NCI-H524 (cell line): ENCODE measurements around the gene HSP90AB1.

Experiments
- DNase-seq, 2 experiments: peaks; one replicate each; lab custom pipeline; 2025; lab: John Stamatoyannopoulos, UW

Gene HSP90AB1

DNA sequence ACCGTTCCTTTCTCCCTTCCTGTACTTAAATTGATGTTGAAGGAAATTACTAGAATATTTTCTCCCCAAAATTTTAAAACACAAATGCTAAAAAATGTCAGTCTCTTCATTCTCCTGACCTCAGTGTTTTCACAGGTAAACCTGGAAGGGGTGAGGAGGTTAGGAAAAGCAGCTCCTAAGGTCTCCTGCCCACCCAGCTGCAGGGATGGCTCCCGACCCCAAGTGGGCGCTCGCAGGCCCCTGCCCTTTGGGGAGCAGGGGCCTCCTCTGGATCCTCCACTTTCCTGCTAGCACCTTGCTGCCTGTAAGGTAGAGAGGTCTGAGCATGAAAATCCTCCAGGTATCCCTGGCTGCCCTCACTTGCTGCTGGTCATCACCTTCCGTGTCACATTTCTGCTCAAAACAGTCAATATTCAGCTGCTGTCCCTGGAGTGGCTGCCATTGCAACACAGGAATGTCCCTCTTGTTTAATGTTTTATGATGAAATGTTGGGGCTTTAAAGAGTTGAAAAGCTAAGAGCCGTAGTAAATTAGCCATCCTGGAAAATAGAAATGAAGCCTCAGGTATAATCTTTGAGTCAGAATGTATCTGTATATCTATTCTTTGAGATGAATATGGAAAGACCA, 10.9 kb upstream of the HSP90AB1 start:
- no peak for DNase-seq

DNA sequence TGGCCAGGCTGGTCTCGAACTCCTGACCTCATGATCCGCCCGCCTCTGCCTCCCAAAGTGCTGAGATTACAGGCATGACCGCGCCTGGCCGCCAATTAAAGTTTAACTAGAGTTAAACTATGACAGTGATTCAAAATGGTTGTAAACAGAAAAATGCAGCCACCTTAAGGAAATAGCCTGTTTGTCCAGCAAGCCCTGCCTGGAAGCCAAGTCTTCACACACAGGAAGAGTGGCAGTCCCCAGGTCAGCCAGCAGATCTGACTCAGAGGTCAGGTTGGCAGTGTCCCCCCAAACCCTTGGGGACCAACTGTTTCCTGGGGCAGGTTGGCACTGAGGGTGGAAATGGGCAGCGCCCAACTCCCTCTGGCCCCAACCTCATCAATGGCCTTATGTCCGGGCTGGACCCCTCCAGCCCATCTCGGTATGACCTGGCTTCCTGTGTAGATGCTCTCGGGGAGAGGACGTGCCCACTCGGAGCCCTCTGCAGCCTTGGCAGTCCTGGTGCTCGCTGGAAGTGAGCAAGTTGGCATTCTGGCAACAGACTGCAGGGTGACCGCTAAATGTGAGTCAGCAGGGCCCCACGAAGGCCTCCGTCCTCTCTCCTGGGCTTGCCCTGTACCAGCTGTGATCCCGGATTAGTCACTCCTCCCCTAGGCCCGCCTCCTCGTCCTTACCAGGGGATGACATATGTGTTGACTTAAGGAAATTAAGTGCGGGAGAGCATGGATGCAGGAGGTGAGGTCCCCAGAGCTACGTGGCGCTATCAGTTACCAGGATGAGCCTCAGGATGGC, 9.7 kb upstream of the HSP90AB1 start:
- peak; percentile 94 to 96 for DNase-seq

DNA sequence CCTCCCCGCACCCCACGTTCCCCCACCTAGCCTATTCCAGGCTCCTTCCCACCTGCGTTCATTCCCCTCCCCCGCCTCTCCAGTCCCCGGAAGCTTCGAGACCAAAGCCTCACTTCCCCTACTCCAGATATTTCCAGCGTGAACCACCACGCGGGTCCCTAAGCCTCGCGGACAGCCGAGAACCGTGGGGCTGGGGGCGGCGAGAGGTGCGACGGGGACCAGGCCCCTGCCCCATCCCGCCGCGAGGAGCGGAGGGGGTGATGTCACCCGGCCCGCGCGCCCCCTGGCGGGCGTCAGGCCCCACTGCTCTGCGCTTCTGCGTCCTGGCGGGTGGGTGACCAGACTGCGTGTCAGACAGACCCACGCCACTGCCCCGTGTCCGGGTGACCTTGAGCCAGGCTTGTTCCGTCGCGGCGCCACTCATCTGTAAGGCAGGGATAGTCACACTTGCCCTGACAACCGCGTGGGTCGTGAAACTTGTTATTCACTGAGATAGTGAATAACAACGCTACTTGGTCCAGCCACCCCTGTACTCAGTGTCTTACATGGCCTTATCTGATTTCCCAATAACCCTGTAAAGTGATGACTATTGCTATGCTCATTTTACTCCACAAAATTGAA, 9.0 kb upstream of the HSP90AB1 start:
- peak; percentile 60 to 79 for DNase-seq

DNA sequence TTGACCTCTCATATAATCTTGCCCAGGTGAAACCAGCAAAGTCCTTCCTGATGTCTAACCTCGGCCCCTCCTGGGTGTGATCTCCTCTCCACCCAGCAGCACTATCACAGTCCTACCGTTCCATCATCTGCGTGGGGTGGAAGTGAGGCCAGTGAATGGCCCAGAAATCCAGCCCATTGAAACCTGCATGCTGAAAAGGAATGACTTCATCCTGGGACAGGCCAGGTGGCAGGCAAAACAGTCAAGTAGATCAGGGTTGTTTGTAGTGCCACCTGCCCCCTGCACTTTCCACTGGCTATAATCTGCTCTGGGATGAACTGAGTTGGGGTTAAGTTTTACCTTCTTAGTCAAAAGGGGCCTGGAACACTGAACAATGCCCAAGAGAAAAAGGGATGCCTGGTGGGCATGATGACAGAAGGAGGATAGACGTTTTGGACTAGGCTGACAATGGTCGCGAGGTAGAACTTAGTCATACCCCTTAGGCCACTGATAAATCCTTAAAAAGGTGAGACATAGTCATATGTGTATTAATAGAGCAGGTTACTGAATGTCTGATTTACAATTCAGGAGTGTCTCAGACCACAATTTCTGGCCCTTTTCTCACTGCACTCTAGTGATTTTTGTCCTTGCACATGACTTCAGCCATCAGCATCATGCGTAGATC, 8.1 kb upstream of the HSP90AB1 start:
- DNase-seq: peak in 1 of 2 experiments; percentile 51

DNA sequence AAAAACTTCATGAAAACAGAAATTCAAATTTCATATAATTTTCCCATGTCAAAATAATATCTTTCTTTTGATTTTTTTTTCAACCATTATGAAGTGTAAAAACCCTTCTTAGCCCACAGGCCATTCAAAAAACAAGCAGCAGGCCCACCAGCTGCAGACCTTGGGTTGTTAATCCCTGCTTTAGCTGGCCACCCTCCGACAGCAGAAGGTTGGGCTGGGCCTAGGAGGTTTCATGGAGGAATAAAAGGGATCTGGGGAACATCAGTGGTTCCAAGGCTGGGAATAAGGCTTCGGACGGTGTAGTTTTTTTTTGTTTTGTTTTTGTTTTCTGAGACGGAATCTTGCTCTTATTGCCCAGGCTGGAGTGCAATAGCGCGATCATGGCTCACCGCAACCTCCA, 3.6 kb upstream of the HSP90AB1 start:
- DNase-seq: peak; percentile 51 to 78

DNA sequence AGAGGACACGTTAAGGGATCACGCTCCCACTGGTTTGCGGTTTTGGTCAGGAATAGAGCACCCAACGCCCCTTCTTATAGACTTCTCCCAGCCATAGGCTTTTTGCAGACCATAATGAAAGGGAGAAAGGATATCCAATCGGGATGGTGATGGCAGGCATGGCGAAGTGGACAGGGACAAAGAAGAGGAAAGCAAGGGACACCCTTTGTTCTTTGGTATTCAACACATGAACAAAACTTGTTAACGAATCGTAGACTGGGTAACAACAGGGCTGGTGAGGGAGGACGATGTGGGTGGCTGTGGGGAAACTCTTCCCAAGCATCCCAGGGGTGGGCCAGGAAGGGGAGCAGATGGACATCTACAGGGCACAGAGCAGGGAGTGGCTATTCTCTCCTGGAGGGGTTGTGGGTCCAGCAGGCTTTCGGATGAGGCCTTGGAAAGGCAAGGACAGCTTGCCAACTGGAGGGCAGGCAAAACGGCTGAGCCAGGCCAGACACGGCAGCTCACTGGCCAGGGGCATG, 1.4 kb upstream of the HSP90AB1 start:
- no peak for DNase-seq

DNA sequence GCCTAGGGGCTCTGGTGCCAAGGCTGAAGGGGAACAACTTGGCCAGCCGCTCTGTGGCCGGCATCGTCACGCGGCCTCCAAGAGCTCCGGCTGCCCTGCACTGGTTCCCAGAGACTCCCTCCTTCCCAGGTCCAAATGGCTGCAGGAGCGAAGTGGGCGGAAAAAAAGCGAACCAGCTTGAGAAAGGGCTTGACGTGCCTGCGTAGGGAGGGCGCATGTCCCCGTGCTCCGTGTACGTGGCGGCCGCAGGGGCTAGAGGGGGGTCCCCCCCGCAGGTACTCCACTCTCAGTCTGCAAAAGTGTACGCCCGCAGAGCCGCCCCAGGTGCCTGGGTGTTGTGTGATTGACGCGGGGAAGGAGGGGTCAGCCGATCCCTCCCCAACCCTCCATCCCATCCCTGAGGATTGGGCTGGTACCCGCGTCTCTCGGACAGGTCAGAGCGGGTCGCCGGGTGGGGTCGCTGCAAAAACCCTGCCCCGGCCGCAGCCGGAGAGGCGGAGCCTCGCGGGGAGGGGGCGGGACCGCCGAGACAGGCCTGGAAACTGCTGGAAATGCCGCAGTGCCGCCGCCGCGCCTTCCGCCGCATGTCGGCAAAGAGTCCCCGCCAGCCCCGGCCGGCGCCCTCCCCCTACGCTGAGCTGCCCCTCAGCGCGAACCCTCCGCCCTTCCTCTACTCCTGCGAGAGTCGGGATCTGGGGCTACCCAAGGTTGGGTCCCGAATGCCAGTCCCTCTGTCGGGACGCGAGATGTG, 814 bp upstream of the HSP90AB1 start:
- DNase-seq: peak; percentile 70 to 85

DNA sequence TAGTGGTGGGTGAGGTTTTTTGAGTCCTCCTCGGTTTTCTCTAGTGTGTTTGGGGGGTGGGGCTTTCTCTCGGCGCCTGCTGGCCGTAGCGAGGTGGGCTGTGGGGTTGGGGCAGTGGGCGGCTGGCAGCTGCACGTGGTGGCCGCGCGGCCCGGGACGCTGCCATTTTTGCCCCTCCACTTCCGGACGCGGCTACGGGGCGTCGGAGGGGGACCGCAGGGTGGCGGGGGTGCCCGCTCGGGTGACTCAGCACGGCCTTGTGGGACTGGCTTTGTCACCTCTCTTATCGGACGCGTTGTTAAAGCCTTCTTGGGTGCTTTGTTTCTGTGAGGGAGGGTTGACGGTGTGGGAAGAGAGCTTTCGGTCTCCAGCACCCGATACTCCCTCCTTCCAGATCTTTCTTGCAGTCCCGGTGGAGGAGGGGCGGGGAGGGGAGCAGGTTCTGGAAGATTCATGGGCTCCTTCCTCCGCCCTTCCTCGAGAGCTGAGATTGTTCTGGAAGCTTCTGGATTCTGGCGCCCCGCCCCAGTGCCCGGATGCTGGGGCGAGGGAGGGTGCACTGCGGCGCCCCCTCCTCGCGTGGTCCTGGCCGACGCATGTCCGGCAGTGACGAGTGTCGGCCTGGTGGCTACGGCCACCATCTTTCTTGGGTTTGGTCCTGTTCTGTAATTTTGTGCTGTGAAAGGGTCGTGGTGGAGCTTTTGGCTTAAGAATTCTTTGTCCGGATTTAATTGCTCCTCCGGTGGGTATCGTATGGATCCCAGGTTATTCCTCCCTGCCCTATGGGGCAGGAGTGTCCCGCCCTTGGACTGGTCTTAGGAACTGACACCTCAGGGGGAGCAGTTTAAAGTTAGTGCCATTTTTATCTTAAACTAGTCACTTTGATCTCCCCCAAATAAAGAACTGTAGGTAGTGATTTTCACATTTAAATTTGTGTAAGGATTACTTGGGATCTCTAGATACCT, 719 bp downstream of the HSP90AB1 start:
- peak in 1 of 2 experiments; percentile 33 for DNase-seq

DNA sequence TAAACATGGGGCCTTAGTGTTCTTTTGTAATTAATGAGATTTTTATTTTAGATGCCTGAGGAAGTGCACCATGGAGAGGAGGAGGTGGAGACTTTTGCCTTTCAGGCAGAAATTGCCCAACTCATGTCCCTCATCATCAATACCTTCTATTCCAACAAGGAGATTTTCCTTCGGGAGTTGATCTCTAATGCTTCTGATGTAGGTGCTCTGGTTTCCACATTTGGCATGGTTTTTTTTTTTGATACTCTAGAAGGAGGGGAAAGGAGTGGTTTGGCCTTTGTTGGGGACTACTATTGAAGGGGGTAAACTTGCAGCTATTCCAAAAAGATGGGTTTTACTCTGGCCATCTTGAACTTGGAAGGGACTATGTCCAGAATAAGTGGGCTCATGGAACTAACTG, 1.7 kb downstream of the HSP90AB1 start:
- DNase-seq: no peak

DNA sequence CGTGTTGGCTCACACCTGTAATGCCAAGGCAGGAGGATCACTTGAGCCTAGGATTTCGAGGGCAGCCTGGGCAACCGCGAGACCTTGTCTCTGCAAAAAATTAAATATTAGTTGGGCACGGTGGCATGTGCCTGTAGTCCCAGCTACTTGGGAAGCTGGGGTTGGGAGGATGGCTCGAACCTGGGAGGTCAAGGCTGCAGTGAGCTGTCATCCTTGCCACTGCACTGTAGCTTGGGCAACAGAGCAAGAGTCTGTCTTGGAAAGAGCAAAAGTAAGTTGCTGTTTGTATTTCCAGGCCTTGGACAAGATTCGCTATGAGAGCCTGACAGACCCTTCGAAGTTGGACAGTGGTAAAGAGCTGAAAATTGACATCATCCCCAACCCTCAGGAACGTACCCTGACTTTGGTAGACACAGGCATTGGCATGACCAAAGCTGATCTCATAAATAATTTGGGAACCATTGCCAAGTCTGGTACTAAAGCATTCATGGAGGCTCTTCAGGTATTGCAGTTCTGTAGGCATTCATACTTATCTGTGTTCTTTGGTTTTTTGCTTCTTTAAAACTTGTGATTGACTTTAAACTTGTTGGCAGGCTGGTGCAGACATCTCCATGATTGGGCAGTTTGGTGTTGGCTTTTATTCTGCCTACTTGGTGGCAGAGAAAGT, 2.3 kb downstream of the HSP90AB1 start:
- DNase-seq: no peak

DNA sequence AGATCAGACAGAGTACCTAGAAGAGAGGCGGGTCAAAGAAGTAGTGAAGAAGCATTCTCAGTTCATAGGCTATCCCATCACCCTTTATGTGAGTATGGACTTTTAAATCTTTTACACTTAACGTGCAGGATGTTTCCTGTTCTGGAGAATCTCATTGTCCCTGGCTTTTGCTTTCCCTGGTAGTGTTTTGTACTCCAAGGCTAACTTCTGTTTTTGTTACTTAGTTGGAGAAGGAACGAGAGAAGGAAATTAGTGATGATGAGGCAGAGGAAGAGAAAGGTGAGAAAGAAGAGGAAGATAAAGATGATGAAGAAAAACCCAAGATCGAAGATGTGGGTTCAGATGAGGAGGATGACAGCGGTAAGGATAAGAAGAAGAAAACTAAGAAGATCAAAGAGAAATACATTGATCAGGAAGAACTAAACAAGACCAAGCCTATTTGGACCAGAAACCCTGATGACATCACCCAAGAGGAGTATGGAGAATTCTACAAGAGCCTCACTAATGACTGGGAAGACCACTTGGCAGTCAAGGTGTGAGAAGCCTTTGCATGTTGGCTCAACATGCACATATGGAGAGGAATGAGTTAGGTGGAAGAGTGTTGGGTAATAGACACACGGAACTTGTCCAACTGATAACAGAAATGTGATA, 3.3 kb downstream of the HSP90AB1 start:
- DNase-seq: no peak

DNA sequence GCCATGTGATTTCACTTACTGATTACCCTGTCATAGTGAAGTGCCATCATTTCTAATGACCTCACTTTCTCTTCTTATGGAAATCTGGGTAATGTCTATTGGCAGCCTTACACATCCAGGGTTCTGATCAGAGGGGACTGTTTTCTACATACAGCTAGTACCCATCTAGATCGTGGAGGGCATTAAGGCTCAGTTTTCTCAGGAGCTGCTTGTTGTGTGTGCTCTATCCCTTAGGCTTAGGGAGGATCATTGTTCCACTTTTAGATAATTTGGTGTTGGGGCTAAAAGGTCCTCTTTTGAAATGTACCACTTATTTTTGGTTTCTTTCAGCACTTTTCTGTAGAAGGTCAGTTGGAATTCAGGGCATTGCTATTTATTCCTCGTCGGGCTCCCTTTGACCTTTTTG, 3.8 kb downstream of the HSP90AB1 start:
- no peak for DNase-seq

DNA sequence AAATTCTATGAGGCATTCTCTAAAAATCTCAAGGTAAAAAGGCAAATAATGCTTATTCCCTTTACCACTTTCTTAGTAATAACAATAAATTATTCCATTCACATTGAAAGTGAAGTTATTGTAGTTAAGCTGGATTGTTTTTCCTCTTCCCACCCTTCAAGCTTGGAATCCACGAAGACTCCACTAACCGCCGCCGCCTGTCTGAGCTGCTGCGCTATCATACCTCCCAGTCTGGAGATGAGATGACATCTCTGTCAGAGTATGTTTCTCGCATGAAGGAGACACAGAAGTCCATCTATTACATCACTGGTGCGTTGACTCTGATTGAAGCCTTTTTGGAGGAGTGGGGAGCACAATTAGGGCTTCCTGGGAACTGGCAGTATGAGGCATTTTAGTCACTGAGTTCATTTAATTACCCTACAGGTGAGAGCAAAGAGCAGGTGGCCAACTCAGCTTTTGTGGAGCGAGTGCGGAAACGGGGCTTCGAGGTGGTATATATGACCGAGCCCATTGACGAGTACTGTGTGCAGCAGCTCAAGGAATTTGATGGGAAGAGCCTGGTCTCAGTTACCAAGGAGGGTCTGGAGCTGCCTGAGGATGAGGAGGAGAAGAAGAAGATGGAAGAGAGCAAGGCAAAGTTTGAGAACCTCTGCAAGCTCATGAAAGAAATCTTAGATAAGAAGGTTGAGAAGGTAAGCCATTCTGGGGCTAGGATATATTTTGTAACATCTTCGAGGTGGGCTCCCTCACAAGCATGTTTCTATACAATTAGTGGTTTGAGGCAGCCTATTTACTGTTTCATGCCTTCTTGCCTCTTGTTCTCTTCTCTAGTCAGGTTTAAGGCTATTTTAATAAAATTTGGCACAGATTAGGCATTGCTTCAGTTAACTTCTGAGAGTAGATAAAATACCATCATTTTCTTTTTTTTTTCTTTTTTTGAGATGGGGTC, 4.9 kb downstream of the HSP90AB1 start:
- DNase-seq: no peak

DNA sequence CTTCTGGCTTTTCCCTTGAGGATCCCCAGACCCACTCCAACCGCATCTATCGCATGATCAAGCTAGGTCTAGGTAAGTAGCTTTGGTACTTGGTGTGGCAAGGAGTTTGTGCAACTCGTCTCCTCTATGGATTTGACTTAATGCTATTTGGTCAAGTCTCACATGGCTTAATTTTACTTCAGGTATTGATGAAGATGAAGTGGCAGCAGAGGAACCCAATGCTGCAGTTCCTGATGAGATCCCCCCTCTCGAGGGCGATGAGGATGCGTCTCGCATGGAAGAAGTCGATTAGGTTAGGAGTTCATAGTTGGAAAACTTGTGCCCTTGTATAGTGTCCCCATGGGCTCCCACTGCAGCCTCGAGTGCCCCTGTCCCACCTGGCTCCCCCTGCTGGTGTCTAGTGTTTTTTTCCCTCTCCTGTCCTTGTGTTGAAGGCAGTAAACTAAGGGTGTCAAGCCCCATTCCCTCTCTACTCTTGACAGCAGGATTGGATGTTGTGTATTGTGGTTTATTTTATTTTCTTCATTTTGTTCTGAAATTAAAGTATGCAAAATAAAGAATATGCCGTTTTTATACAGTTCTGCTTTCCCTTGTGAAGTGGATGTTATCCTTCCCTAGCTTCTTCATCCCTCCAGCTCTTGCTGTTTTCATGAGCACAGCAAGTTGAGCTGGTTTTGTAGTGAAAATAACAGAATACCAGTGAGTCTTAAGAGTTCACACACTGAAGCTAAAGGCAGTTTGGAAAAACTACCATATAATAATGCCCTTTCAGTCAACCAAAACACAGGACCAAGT, 6.6 kb downstream of the HSP90AB1 start:
- DNase-seq: peak in 1 of 2 experiments; percentile 57

DNA sequence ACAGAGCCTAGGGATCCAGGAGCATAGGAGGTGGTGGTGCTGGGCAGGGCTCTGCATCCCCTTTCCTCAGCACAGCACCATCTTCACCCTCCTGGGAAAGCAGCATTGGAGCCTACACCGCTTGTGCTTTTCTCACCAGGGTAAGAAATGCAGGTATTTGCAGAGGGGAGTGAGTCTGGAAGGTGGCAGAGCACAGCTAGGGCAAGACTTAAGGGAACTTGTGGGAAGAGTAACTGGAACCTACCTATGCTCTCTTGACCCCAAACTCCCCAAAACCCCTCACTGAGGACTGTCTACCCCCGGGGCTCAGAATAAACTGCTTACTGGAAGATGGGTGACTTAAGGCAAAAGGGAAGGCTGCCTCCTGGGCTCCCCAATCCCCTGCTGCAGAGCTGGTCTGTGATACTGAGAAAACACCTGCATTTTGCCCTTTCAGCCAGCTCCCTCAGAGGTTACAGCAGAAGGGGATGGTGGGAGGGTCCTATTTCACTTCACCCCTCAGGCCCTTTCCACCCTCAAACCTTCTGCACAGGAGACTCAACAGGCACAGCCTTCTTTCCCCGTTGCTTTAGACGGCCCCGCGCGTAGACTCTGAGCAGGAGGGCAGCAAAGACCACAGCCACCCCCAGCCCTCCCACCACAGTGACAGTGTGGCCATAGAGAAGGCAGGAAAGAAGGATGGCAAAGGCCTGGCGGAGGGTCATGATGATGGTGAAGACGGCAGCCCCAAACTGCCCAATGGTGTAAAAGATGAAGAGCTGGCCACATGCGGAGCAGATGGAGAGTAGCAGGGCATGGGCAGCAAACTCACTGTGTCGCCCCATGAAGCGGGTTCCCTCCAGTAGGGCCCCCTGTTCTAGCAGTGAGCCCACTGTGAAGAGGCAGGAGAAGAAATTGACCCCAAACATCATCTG, 7.5 kb downstream of the HSP90AB1 start:
- peak in 1 of 2 experiments; percentile 26 for DNase-seq

DNA sequence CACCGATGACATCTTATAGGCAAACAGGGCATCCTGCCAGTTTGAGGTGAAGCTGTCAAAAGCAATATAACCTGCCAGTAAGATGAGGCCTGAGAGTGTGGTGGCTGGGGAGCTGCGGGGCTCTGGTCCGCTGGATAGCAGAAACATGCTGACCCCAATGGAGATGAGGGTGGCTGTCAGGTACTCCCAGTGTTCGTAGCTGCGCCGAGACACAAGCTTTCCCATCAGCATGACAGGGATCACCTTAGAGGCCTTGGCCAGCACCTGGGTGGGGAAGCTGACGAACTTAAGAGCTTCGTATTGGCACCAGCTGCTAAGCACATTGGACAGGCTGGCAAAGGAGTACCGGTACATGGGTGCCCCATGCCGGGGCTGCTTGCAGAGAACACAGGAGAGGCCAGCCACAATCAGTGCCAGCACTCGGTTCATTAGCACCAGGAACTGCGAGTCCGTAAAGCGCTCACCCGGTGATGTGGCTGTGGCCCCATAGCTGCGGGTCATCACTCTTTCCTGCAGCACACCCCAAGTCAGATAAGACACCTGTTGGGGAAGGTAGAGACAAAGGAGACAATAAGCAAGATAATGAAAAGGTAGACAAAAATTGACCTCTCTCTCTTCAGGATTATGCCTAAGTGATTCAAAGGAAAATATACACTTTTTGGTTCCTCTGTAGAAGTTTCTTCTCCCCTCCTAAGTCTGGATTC, 8.4 kb downstream of the HSP90AB1 start:
- DNase-seq: peak in 1 of 2 experiments; percentile 28
